ENCODE measurements around the gene RAPGEF1. TPM values are rescaled to one million over a fixed set of nuclear protein-coding genes. Genes with fewer than 3 reads are reported as not detected.
A peak's percentile ranks its signal among the peaks of the same experiment; 100 is the strongest.

The RAPGEF1 gene
- total and polyA plus RNA-seq, 11 donors = 50.6 to 161 (median 115) TPM

GRCh38 chr9:131717719-131718460, 22.0 kb downstream of the RAPGEF1 start:
- 84 to 91% (median 87%) methylated on average over 14 of the region's 14 CpGs for WGBS, 4 donors
- intact Hi-C loops (cut with DNase I) = loop anchor here in 2 of 10 donors (2.0 to 5.0 kb wide), 2 partner anchors 39 to 51 kb away; no protein-coding TSS in a partner anchor

DNA sequence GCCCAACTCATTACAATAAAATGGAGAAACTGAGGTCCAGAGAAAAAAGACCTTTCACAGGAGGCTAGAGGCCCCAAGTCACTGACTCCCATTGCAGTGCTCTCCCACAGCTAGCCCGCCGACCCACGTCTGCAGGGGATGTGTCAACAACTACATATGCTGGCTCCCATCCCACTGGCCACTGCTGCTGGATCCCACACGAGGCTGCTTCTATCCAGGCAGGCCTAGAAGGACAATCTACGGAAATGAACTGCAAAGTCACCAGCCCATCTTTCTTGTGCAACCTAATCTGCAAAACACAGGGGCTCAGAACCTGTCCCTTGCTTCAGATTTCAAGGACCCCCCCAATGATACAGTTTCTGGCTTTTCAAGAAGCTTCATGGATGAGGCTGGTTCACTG, 24.0 kb downstream of the RAPGEF1 start:
- ATAC-seq (peak in 3 of 4 donors; percentile 25 to 34 (median 32)), DNase-seq (peak; percentile 63 to 76 (median 73))
- peaks cover 0 to 1% (median 0%) of the 10 kb centered on the region in 9 donors for H3K36me3 ChIP-seq
- peak overlapping the region; percentile 12 to 93 (median 82) for H3K27ac ChIP-seq
- TF ChIP-seq POLR2A (IDR thresholded peaks at IDR 0.05) (no peak), CTCF (IDR thresholded peaks at IDR 0.05) (no peak)
- WGBS, 4 donors = 35 to 67% (median 54%) methylated on average over 5 of the region's 5 CpGs
- intact Hi-C loops (cut with DNase I) = loop anchor here in 2 of 10 donors (2.0 to 5.0 kb wide), 2 partner anchors 37 to 49 kb away; no protein-coding TSS in a partner anchor
- H3K4me3 ChIP-seq = no peak overlapping the region
- H3K27me3 ChIP-seq = no peaks in the 10 kb centered on the region
- peaks cover 11 to 98% (median 60%) of the 10 kb centered on the region in 12 donors for H3K4me1 ChIP-seq
- no peaks in the 10 kb centered on the region for H3K9me3 ChIP-seq

More at GRCh38 chr9:131717719-131718460, 22.0 kb downstream of the RAPGEF1 start:
- peaks cover 0 to 7% (median 0%) of the 10 kb centered on the region in 9 donors for H3K36me3 ChIP-seq
- TF ChIP-seq POLR2A (IDR thresholded peaks at IDR 0.05) = no peak
- TF ChIP-seq CTCF (IDR thresholded peaks at IDR 0.05) = no peak
- H3K27me3 ChIP-seq = no peaks in the 10 kb centered on the region
- H3K4me1 ChIP-seq = peaks cover 15 to 90% (median 56%) of the 10 kb centered on the region in 12 donors
- no peak overlapping the region for H3K4me3 ChIP-seq
- DNase-seq (no peak), ATAC-seq (no peak)
- H3K9me3 ChIP-seq = no peaks in the 10 kb centered on the region
- peak overlapping the region in 10 of 12 donors; percentile 1 to 88 (median 24) for H3K27ac ChIP-seq

DNA sequence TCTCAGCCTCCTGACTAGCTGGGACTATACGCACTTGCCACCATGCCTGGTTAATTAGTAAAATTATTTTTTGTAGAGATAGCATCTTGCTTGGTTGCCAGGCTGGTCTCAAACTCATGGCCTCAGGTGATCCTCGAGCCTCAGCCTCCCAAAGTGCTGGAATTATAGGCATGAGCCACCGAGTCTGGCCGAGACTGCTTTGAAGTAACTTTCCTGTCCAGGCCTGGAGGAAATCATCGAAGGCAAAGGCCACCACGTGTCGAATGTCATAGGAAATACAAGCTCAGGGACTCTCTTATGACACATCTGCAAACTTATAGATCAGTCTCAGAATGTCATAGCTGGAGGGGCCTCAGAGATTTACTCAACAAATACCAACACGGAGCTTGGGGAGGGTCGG, 25.1 kb downstream of the RAPGEF1 start:
- H3K27me3 ChIP-seq = no peaks in the 10 kb centered on the region

More for the DNA sequence above, 25.1 kb downstream of the RAPGEF1 start:
- ATAC-seq (no peak), DNase-seq (no peak)
- Histone ChIP-seq H3K27ac (peak overlapping the region; percentile 54 to 93 (median 84)), H3K36me3 (no peaks in the 10 kb centered on the region), H3K4me1 (peaks cover 14 to 99% (median 69%) of the 10 kb centered on the region in 12 donors), H3K4me3 (no peak overlapping the region), H3K9me3 (no peaks in the 10 kb centered on the region)
- TF ChIP-seq CTCF (IDR thresholded peaks at IDR 0.05) (no peak), POLR2A (IDR thresholded peaks at IDR 0.05) (no peak)
- WGBS, 4 donors = 68 to 72% (median 70%) methylated on average over 9 of the region's 9 CpGs
- intact Hi-C loops (cut with DNase I) = loop anchor here in 2 of 10 donors (5.0 kb wide), 1 partner anchor 48 kb away; no protein-coding TSS in a partner anchor
